Measurements from ENCODE around the gene FSTL5.

- no peak for TF ChIP-seq CTCF (conservative IDR thresholded peaks at IDR 0.05; ENCODE audit: low read depth in 2 of 2)
- TF ChIP-seq STAT1 (IDR thresholded peaks at IDR 0.05; ENCODE audit: unreplicated experiment): no peak
- TF ChIP-seq EZH2 (IDR thresholded peaks at IDR 0.05; ENCODE audit: low read depth, unreplicated experiment): no peak
- TF ChIP-seq REST (IDR thresholded peaks at IDR 0.05; ENCODE audit: unreplicated experiment): no peak
- no peak for TF ChIP-seq POLR2AphosphoS5 (IDR thresholded peaks at IDR 0.05; ENCODE audit: low read depth)
Observed at GRCh38 chr4:161704040-161704439, 459.8 kb downstream of the FSTL5 start.
